GM10847 (cell line): ENCODE data around the gene BACE2.

Source experiments
- POLR2A ChIP-seq: IDR thresholded peaks from 2 replicates; pipeline ENCODE4 v1.6.1; 2011; ENCODE audit not compliant: insufficient read length; ENCODE audit errors: extremely low read depth

Gene BACE2

DNA sequence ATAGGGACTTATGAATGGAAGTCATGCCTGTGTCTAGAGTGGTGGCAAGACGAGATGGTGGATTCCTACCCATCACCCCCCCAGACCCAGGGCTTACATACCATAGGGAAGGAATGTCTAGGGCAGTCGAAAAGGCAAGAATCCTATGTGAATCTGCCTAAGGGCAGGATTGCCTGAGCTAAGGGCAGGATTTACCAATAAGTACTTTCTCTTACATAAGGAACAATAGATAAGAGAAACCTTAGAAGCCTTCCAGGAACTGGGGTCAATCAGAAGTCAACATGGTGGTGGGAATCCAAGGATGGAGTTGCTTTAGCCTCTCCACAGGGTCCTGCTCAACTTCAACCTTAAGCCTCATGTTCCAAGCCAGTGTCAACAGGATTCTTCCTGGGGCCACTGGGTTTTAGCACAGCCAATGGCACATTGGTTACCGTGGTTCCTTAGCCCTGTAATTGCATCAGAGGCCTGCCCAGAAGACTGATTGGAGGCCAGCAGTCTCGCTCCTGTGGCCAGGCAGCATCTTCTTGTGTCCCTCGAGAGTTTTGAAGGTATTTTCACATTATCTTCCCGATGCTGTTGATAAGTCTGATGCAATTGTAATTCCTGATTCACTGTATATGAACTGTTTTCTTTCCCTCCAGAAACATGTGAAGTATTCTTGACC is 20.7 kb downstream of the BACE2 start:
- TF ChIP-seq POLR2A: no peak

- TF ChIP-seq POLR2A: no peak
Measured at GRCh38 chr21:41189150-41189745, 21.3 kb downstream of the BACE2 start.

DNA sequence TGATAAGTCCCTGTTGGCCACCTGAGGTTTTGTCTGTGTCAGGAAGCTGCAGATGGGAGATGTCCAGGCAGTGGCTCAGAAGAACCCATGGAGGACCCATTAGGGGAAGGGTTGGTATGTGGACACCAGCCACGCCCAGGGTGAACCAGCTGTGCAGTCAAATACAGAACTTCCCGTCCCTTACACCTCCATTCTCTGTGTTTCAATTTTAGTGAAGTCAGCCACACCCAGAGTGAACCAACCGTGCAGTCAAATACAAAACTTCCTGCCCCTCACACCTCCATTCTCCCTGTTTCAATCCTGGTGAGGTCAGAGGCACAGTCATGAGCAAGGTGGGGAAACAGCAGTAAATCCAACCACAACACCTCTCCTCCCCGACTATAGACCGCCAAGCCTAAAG is 27.4 kb downstream of the BACE2 start:
- TF ChIP-seq POLR2A: no peak

- TF ChIP-seq POLR2A: no peak
Measured at GRCh38 chr21:41196993-41197392, 29.0 kb downstream of the BACE2 start.

DNA sequence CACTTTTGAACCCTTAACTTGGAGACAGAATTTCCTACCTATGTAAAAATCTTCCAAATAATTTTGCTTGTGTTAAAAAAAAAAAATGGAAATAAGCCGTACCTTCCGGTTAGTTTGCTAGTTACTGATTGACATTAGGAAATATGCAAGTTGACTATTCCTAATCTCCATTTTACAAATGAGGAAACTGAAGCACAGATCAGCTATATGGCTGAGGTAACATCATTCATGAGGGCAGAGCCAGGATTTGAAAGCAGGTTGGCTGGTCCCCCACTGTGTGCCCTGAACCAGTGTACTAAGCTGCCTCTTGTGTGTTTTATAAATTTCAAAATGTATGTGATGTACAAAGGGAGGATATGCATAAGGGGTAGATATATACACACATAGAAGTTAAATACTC is 29.6 kb downstream of the BACE2 start:
- TF ChIP-seq POLR2A: no peak

- TF ChIP-seq POLR2A: no peak
Measured at GRCh38 chr21:41199123-41199522, 31.2 kb downstream of the BACE2 start.

DNA sequence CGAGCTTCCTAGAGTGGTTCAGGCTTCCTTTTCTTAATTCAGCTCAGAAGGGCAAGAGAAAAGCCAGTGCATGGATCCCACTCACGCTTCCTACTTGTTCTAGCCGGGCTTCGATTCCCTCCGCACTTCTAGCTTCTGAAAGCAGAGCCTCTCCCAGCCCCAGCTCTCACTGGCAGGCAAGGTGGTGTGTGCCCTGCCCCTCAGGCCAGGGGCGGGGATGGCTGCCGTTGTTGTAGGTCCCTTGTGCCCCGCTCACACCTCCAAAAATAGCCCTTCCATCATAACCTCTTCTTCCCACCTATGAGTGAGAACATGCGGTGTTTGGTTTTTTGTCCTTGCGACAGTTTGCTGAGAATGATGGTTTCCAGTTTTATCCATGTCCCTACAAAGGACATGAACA is 31.6 kb downstream of the BACE2 start:
- TF ChIP-seq POLR2A: no peak

- TF ChIP-seq POLR2A: no peak
Measured at GRCh38 chr21:41201385-41201784, 33.4 kb downstream of the BACE2 start.

GRCh38 chr21:41204736-41205135 is 36.8 kb downstream of the BACE2 start:
- TF ChIP-seq POLR2A: no peak

DNA sequence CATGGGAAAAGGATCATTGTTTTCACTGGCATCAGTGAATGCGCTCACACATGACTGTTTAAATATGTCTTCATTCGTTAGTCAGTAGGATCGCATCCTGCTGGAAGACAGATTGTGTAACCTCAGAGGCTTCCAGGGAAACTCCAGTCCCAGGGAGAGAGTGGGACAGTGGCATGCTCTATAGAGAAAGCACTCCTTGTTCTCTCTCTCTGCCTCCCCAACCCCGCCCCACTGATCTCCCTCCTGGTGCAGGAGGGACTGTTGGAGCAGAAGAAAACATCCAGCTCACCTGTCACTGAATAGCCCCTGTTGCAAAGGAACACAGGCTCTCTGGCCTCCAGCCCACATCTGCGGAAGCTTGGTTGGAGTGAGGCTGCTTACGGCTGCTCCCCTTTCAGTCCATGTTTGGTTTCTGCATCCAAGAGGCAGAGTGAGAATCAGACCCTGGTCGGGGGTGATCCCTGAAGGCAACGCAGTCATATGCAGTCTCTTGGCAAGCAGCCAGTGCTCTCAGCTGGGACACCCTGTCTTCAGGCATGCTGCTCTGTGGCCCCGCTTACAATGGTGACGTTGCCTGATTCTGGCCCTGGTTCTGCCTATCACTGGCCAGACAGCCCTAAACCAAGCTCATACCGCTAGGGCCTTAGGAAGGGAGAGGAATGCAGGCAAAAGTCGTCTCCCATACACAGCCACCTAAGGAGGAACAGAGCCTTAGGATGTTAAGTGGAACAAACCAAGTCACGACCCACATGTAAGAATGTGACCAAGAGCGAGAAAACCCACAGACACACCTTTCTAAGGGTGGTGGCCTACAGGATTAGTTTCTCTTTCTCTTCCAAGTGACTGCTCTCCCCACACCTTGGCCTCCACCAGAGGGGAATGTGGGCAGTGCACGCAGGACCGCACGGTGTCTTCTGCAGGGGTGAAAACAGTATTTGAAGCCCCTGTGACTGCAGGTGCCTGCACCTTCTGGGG is 39.7 kb downstream of the BACE2 start:
- TF ChIP-seq POLR2A: no peak

DNA sequence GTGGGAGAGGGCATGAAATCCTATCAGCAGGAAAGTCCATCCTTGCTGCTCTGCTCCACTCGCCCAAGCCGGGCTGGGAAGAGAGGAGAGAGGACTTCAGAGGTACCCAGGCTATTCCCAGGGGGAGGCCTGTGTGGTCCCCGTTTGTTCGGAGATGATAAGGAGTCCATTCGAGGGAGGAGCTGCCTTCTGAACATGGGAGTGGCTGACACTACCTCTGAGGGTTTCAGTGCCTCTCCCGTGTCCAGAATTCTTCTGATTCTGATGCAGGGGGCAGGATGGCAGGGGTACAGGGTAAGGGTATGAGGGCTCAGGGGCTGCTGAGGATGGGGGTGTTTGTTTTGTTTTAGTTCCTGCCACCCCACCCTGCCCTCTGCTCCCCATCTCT is 40.4 kb downstream of the BACE2 start:
- no peak for TF ChIP-seq POLR2A

DNA sequence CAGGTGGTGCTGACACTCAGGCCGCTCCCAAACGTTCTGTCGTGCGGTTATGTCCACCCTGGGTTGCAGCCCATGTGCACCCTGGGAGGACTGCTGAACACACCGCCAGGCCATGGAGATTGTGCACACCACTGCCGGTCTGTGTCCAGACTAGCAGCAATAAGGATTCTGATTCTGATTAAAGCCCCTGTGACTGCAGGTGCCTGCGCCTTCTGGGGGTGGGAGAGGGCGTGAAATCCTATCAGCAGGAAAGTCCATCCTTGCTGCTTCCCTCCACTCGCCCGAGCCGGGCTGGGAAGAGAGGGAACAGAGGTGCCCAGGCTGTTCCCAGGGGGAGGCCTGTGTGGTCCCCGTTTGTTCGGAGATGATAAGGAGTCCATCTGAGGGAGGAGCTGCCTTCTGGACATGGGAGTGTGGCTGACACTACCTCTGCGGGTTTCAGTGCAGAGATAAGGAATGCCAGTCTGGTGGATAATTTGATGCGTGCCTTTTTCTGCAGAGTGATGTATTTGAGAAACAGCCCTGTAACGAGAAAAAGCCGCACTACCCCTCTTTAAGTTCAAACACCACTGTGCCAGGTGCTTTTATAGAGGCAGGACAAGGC is 41.2 kb downstream of the BACE2 start:
- no peak for TF ChIP-seq POLR2A

DNA sequence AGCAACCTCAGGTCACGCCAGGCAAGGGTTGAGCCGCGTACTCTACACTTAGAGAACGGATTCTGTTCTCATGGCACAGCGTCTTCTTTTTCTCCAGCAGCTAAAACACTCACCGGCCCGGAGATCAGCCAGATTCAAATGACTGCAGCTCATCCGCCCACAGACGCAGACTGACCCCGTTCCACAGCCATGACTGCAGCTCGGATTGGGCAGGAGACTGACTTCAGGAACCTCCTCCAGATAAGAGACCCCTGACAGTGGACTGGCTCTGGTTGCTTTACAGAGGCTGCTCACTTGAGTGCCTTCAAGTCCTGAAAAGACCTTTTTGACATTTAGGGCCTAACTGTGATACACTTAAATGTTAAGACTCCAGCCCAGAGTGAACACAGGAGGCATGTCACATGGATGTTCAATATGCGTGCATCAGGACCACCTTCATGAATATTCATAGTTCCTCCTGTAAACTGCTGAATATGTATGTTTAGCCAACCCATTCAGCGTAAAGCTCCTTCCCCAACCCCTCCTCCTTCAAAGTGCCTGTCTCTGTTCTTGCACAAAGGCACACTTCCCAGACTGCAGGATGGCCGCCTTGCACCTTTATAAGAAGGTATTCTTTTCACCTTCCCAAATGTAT is 42.6 kb downstream of the BACE2 start:
- no peak for TF ChIP-seq POLR2A

GRCh38 chr21:41211060-41211805 is 43.3 kb downstream of the BACE2 start:
- no peak for TF ChIP-seq POLR2A
